Upper lobe of left lung (tissue), 6 donors: ENCODE results near the gene ATP2B2. TPM values are rescaled to one million over a fixed set of nuclear protein-coding genes. Genes with fewer than 3 reads are reported as not detected.

ENCODE experiments used
- ATAC-seq, 2 donors: fragments of 200-7000 bp; cut with Tn5 transposase; one replicate each; pipeline ENCODE4 v1.9.1; 2022; ENCODE audit warnings: mild to moderate bottlenecking in 2 of 2, moderate library complexity in 2 of 2; ENCODE audit not compliant: low FRiP score in 2 of 2
- DNase-seq, 2 donors: peaks; one replicate each; pipeline ENCODE4 v3.0.0-alpha.2; 2019 to 2020
- H3K27ac ChIP-seq, 4 donors: fragments of 200-600 bp; sonication (generic); one replicate each; pipeline ENCODE4 v1.5.1; 2016 to 2019
- H3K27me3 ChIP-seq, 4 donors: fragments of 200-600 bp; sonication (generic); one replicate each; pipeline ENCODE4 v1.5.1; 2017 to 2019
- H3K36me3 ChIP-seq, 4 donors: fragments of 200-600 bp; sonication (generic); one replicate each; pipeline ENCODE4 v1.5.1; 2016 to 2019
- H3K4me1 ChIP-seq, 4 donors: fragments of 200-600 bp; sonication (generic); one replicate each; pipeline ENCODE4 v1.5.1; 2018 to 2019
- H3K4me3 ChIP-seq, 4 donors: fragments of 200-600 bp; sonication (generic); one replicate each; pipeline ENCODE4 v1.5.1; 2017 to 2019; ENCODE audit warnings: mild to moderate bottlenecking in 2 of 4, moderate library complexity in 1 of 4
- H3K9me3 ChIP-seq, 4 donors: fragments of 200-600 bp; sonication (generic); one replicate each; pipeline ENCODE4 v1.5.1; 2018 to 2019
- CTCF ChIP-seq, 6 experiments: fragments of 450-650 bp in 4 of 6; fragments of 200-600 bp in 2 of 6; sonication (generic) in 2 of 6; IDR thresholded peaks; one replicate each; pipeline ENCODE4 v1.5.1; 2016 to 2019; ENCODE audit warnings: antibody characterized with exemption in 6 of 6
- EP300 ChIP-seq, 4 donors: sonication (generic); formaldehyde crosslinking; IDR thresholded peaks; one replicate each; pipeline ENCODE4 v1.5.1; 2017; ENCODE audit warnings: antibody characterized with exemption in 4 of 4, control low read depth in 2 of 4
- POLR2A ChIP-seq, 4 donors: fragments of 450-650 bp; IDR thresholded peaks; one replicate each; pipeline ENCODE4 v1.5.1; 2016 to 2017; ENCODE audit warnings: antibody characterized with exemption in 4 of 4, mild to moderate bottlenecking in 2 of 4
- POLR2AphosphoS5 ChIP-seq, 2 donors: sonication (generic); formaldehyde crosslinking; IDR thresholded peaks; one replicate each; pipeline ENCODE4 v1.5.1; 2017; ENCODE audit warnings: antibody characterized with exemption in 2 of 2
- WGBS, 2 donors: methylation state at CpG; one replicate each; pipeline ENCODE4 v1.1.5; 2017 to 2018; 5-methylcytosine and 5-hydroxymethylcytosine counted together
- total RNA-seq, 6 donors: library from RNA; depleted of rRNA in 4 of 6; stranded (reverse); fragments of >200 nt in 4 of 6; gene quantifications; one replicate each; pipeline versions ENCODE4 v1.1.0 to v1.2.1, GENCODE V29; 2016 to 2021
- donor health status: DM: no; HTN: no; CAD: no; lungs with moderate emphysema.
- donor health status: DM: no; HTN: yes; CAD: no; lungs with severe emphysema.

ATP2B2 gene
- total RNA-seq, 6 donors from 2014 or later = 0.13 to 0.30 TPM; not detected in 4

GRCh38 chr3:10437995-10438901 lies 67.1 kb downstream of the ATP2B2 start:
- H3K4me1 ChIP-seq = no peaks in the 10 kb centered on the region
- DNase-seq = no peak

GRCh38 chr3:10437272-10437994 lies 68.0 kb downstream of the ATP2B2 start:
- Histone ChIP-seq H3K4me3 (no peak overlapping the region), H3K27me3 (no peaks in the 10 kb centered on the region), H3K36me3 (no peaks in the 10 kb centered on the region), H3K27ac (no peak overlapping the region), H3K9me3 (no peaks in the 10 kb centered on the region), H3K4me1 (no peaks in the 10 kb centered on the region)
- TF ChIP-seq POLR2A (IDR thresholded peaks at IDR 0.05) (no peak), CTCF (IDR thresholded peaks at IDR 0.05) (no peak), POLR2AphosphoS5 (IDR thresholded peaks at IDR 0.05) (no peak), EP300 (IDR thresholded peaks at IDR 0.05) (no peak)
- ATAC-seq (no peak), DNase-seq (no peak)
- 63 to 79% methylated on average over 7 of the region's 7 CpGs for WGBS, 2 donors

More at GRCh38 chr3:10437995-10438901, 67.1 kb downstream of the ATP2B2 start:
- Histone ChIP-seq H3K9me3 (no peaks in the 10 kb centered on the region), H3K27me3 (no peaks in the 10 kb centered on the region), H3K27ac (no peak overlapping the region), H3K4me3 (no peak overlapping the region), H3K36me3 (no peaks in the 10 kb centered on the region)
- ATAC-seq = no peak
- 70% methylated on average over 16 of the region's 16 CpGs for WGBS, 2 donors
- TF ChIP-seq CTCF (IDR thresholded peaks at IDR 0.05) (no peak), POLR2A (IDR thresholded peaks at IDR 0.05) (no peak), POLR2AphosphoS5 (IDR thresholded peaks at IDR 0.05) (no peak)

DNA sequence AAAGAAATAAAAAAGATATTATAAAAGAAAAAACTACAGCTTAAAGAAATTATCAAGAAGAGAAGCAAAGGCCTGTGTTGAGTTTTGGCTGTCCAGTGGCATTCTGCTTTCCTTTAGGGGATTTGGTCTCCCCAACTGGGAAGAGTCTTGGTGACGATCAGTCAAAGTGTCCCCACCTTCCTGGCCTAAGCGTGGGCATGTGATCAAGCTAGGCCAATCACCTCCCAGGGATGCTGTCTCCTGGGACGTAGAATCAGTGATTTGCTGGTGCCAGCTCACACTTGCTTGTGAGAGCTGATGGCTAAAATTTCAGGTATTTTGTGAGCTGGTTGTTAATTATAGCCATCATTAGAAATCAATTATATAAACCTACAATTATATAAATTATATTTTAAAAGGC lies 69.5 kb downstream of the ATP2B2 start:
- no peak overlapping the region for H3K4me3 ChIP-seq
- no peaks in the 10 kb centered on the region for H3K27me3 ChIP-seq
- H3K9me3 ChIP-seq = no peaks in the 10 kb centered on the region
- no peaks in the 10 kb centered on the region for H3K36me3 ChIP-seq
- H3K4me1 ChIP-seq = no peaks in the 10 kb centered on the region
- 65 to 73% methylated on average over 3 of the region's 3 CpGs for WGBS, 2 donors
- DNase-seq (no peak), ATAC-seq (no peak)
- TF ChIP-seq CTCF (IDR thresholded peaks at IDR 0.05) (no peak), POLR2A (IDR thresholded peaks at IDR 0.05) (no peak), POLR2AphosphoS5 (IDR thresholded peaks at IDR 0.05) (no peak), EP300 (IDR thresholded peaks at IDR 0.05) (no peak)
- H3K27ac ChIP-seq = no peak overlapping the region

DNA sequence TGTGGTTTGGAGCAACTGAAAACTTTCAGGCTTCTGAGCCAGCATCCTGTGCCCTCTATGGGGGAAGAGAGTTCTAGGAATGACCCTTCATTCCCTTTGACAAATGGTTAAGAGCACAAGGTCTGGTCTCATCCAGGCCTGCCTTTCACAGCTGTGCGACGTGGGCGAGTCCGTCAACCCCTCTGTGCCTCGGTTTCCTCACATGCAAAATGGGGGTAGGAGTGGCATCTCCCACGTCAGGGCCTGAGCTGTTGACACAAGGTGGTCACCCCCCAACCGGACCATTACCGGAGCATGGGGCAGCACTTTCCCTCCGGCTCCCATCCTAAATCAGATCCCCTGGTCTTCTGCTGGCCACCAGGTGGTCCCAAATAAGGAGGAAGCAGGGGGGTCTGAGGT lies 70.4 kb downstream of the ATP2B2 start:
- Histone ChIP-seq H3K27ac (no peak overlapping the region), H3K9me3 (no peaks in the 10 kb centered on the region), H3K36me3 (no peaks in the 10 kb centered on the region), H3K27me3 (no peaks in the 10 kb centered on the region), H3K4me3 (no peak overlapping the region), H3K4me1 (no peaks in the 10 kb centered on the region)
- no peak for TF ChIP-seq POLR2A (IDR thresholded peaks at IDR 0.05)
- TF ChIP-seq CTCF (IDR thresholded peaks at IDR 0.05) = no peak
- TF ChIP-seq POLR2AphosphoS5 (IDR thresholded peaks at IDR 0.05) = no peak
- no peak for TF ChIP-seq EP300 (IDR thresholded peaks at IDR 0.05)
- ATAC-seq (no peak), DNase-seq (no peak)
- 88 to 89% methylated on average over 9 of the region's 9 CpGs for WGBS, 2 donors
